ENCODE measurements around the gene SVOPL.

- TF ChIP-seq CTCF (IDR thresholded peaks at IDR 0.05) (no peak), POLR2A (IDR thresholded peaks at IDR 0.05) (no peak), POLR2AphosphoS5 (IDR thresholded peaks at IDR 0.05) (no peak)
Observed at GRCh38 chr7:138665669-138666140, 35.5 kb downstream of the SVOPL start.

Data from breast epithelium (tissue), 3 donors.